BE2C (cell line): ENCODE data around the gene SH3RF3. TPM values are rescaled to one million over a fixed set of nuclear protein-coding genes. Genes with fewer than 3 reads are reported as not detected.
A peak's percentile ranks its signal among the peaks of the same experiment; 100 is the strongest.

Experiments
- DNase-seq: peaks from one replicate; pipeline ENCODE4 v3.0.0-alpha.2; 2020
- H3K27me3 ChIP-seq: fragments of 250-450 bp; sonication (Bioruptor Pico); 2 replicates; pipeline ENCODE4 v1.5.1; 2020; ENCODE audit warnings: mild to moderate bottlenecking
- H3K36me3 ChIP-seq: fragments of 250-450 bp; sonication (Bioruptor Pico); 2 replicates; pipeline ENCODE4 v1.5.1; 2020; ENCODE audit warnings: mild to moderate bottlenecking
- H3K4me1 ChIP-seq: fragments of 250-450 bp; sonication (Bioruptor Pico); 2 replicates; pipeline ENCODE4 v1.5.1; 2020
- H3K4me3 ChIP-seq: 2 replicates; pipeline ENCODE4 v1.5.1; 2011; ENCODE audit warnings: low read depth, low read length
- H3K9me3 ChIP-seq: fragments of 250-450 bp; sonication (Bioruptor Pico); 2 replicates; pipeline ENCODE4 v1.5.1; 2020
- CTCF ChIP-seq: IDR thresholded peaks from 2 replicates; pipeline ENCODE4 v1.5.1; 2012; ENCODE audit warnings: mild to moderate bottlenecking, low read depth, low read length
- polyA plus RNA-seq: library from polyadenylated mRNA; unstranded; fragments of >200 nt; gene quantifications from one replicate; pipeline ENCODE4 v1.2.1, GENCODE V29; 2012; ENCODE audit warnings: low read depth, missing spikeins; ENCODE audit not compliant: insufficient read length, insufficient read depth

SH3RF3 gene
- not detected for polyA plus RNA-seq

GRCh38 chr2:109128616-109129355 lies at the start of gene SH3RF3:
SH3RF3 (plus strand) TSS chr2:109129205.
- no peaks in the 10 kb centered on the region for H3K36me3 ChIP-seq
- peak within 1 kb of the TSS; percentile 46 for H3K4me3 ChIP-seq
- DNase-seq, result no peak
- no peaks in the 10 kb centered on the region for H3K9me3 ChIP-seq
- no peaks in the 10 kb centered on the region for H3K4me1 ChIP-seq
- no peak for TF ChIP-seq CTCF
- H3K27me3 ChIP-seq, result peaks cover 37% of the 10 kb centered on the region

GRCh38 chr2:109079590-109079989 lies 49.4 kb upstream of the SH3RF3 start:
- H3K27me3 ChIP-seq, result no peaks in the 10 kb centered on the region
- H3K4me3 ChIP-seq, result no peak overlapping the region
- TF ChIP-seq CTCF, result no peak
- DNase-seq, result no peak
- H3K36me3 ChIP-seq, result no peaks in the 10 kb centered on the region
- no peaks in the 10 kb centered on the region for H3K9me3 ChIP-seq
- H3K4me1 ChIP-seq, result no peaks in the 10 kb centered on the region

- H3K27me3 ChIP-seq, result no peaks in the 10 kb centered on the region
- no peaks in the 10 kb centered on the region for H3K4me1 ChIP-seq
- no peak for DNase-seq
- H3K36me3 ChIP-seq, result no peaks in the 10 kb centered on the region
- no peaks in the 10 kb centered on the region for H3K9me3 ChIP-seq
- no peak for TF ChIP-seq CTCF
- no peak overlapping the region for H3K4me3 ChIP-seq
Observed at GRCh38 chr2:109080109-109080508, 48.9 kb upstream of the SH3RF3 start.

GRCh38 chr2:109080757-109081156 lies 48.2 kb upstream of the SH3RF3 start:
- H3K4me1 ChIP-seq, result no peaks in the 10 kb centered on the region
- no peak for TF ChIP-seq CTCF
- DNase-seq, result no peak
- no peak overlapping the region for H3K4me3 ChIP-seq
- no peaks in the 10 kb centered on the region for H3K27me3 ChIP-seq
- H3K9me3 ChIP-seq, result no peaks in the 10 kb centered on the region
- no peaks in the 10 kb centered on the region for H3K36me3 ChIP-seq

- no peak for DNase-seq
- no peak overlapping the region for H3K4me3 ChIP-seq
- no peaks in the 10 kb centered on the region for H3K9me3 ChIP-seq
- TF ChIP-seq CTCF, result no peak
- H3K4me1 ChIP-seq, result no peaks in the 10 kb centered on the region
- no peaks in the 10 kb centered on the region for H3K27me3 ChIP-seq
- no peaks in the 10 kb centered on the region for H3K36me3 ChIP-seq
Observed at GRCh38 chr2:109081374-109081773, 47.6 kb upstream of the SH3RF3 start.

- no peak for DNase-seq
- Histone ChIP-seq H3K9me3 (no peaks in the 10 kb centered on the region), H3K27me3 (no peaks in the 10 kb centered on the region), H3K4me1 (no peaks in the 10 kb centered on the region), H3K4me3 (no peak overlapping the region), H3K36me3 (no peaks in the 10 kb centered on the region)
- TF ChIP-seq CTCF, result no peak
Observed at GRCh38 chr2:109083771-109084170, 45.2 kb upstream of the SH3RF3 start.
